Ureter (tissue), 1 donor: ENCODE results near the gene UGT1A3. TPM values are rescaled to one million over a fixed set of nuclear protein-coding genes. Genes with fewer than 3 reads are reported as not detected.

ENCODE experiments used
- DNase-seq: peaks from one replicate; pipeline ENCODE4 v3.0.0-alpha.2; 2020; ENCODE audit warnings: low spot score
- total RNA-seq: library from RNA; stranded (reverse); gene quantifications from one replicate; pipeline ENCODE4 v1.2.4, GENCODE V29; 2023
- donor health status: DM: yes; HTN: yes; CAD: no.

UGT1A3 gene
- total RNA-seq, 1 donor from 2014 or later: 20.8 TPM

- no peak for DNase-seq
These were observed 29.3 kb downstream of the UGT1A3 start for GRCh38 chr2:233758141-233758540.

- DNase-seq: no peak
These were observed 30.0 kb downstream of the UGT1A3 start for GRCh38 chr2:233758849-233759248.

- DNase-seq: no peak
These were observed 31.2 kb downstream of the UGT1A3 start, which contains the start of gene UGT1A1 for GRCh38 chr2:233760043-233760442. UGT1A1 (plus strand) TSS chr2:233760270; CDS start chr2:233760288, 18 bp downstream.

GRCh38 chr2:233761040-233761769 lies 32.4 kb downstream of the UGT1A3 start:
- no peak for DNase-seq

- no peak for DNase-seq
These were observed 35.4 kb downstream of the UGT1A3 start for GRCh38 chr2:233764264-233764663.

- no peak for DNase-seq
These were observed 35.9 kb downstream of the UGT1A3 start for GRCh38 chr2:233764761-233765160.

GRCh38 chr2:233766416-233766815 lies 37.6 kb downstream of the UGT1A3 start:
- no peak for DNase-seq

GRCh38 chr2:233768076-233768475 lies 39.2 kb downstream of the UGT1A3 start:
- no peak for DNase-seq

GRCh38 chr2:233769260-233769659 lies 40.4 kb downstream of the UGT1A3 start:
- DNase-seq: no peak

- no peak for DNase-seq
These were observed 43.3 kb downstream of the UGT1A3 start for GRCh38 chr2:233772153-233772552.

- DNase-seq: no peak
These were observed 43.7 kb downstream of the UGT1A3 start for GRCh38 chr2:233772583-233772982.

GRCh38 chr2:233773854-233774253 lies 45.0 kb downstream of the UGT1A3 start:
- no peak for DNase-seq

- DNase-seq: no peak
These were observed 46.6 kb downstream of the UGT1A3 start for GRCh38 chr2:233775414-233775813.

GRCh38 chr2:233778030-233778429 lies 49.2 kb downstream of the UGT1A3 start, which contains the start of gene MROH2A:
MROH2A (plus strand) TSS chr2:233778330; CDS start chr2:233779359, 1,029 bp downstream.
- no peak for DNase-seq

GRCh38 chr2:233779722-233780121 lies 50.9 kb downstream of the UGT1A3 start:
- no peak for DNase-seq

- no peak for DNase-seq
These were observed 51.9 kb downstream of the UGT1A3 start for GRCh38 chr2:233780771-233781170.

- DNase-seq: no peak
These were observed 60.7 kb downstream of the UGT1A3 start for GRCh38 chr2:233789554-233789953.

GRCh38 chr2:233791151-233791882 lies 62.5 kb downstream of the UGT1A3 start:
- no peak for DNase-seq

- DNase-seq: no peak
These were observed 63.1 kb downstream of the UGT1A3 start for GRCh38 chr2:233791883-233792329.

- DNase-seq: no peak
These were observed 63.9 kb downstream of the UGT1A3 start for GRCh38 chr2:233792720-233793119.

GRCh38 chr2:233793465-233794127 lies 64.8 kb downstream of the UGT1A3 start:
- no peak for DNase-seq

- DNase-seq: no peak
These were observed 65.4 kb downstream of the UGT1A3 start for GRCh38 chr2:233794128-233794658.
